ENCODE data around the gene UBA5. TPM values are rescaled to one million over a fixed set of nuclear protein-coding genes. Genes with fewer than 3 reads are reported as not detected.

UBA5 gene
- total and polyA plus RNA-seq, 9 of the 15 experiments (the other 6 are each of a cell fraction or from before 2014, with no cell fraction given), result 8.1 to 71.1 (median 29.4) TPM

DNA sequence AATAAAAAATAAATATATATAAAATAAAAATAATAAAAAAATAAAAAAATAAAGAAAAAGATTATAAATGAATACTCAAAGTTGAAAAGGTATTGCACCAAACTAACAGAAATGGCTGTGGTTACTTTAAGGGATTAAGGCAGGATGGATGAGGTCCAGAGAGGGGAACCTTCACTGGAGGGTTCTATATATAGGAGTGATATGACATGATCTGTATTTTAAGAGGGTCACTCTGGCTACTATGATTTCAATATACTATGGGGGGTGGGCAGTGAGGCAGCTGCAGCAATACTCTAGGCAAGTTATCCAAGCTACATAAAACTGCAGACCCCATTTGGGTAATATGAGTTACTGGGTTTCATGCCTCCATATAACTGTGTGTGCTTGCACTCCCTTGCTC is 25.1 kb upstream of the UBA5 start:
- ChIA-PET CTCF (ENCODE audit: low intra/inter-chr PET ratio) (no interaction called here), POLR2A (no interaction called here)
- no peaks in the 10 kb centered on the region for H3K36me3 ChIP-seq (ENCODE audit: control insufficient read depth, insufficient read depth, low read length)
- H3K9ac ChIP-seq (ENCODE audit: insufficient read depth in 1 of 2, low read depth in 2 of 2, low read length in 2 of 2), result no peak overlapping the region
- no peaks in the 10 kb centered on the region for H3K79me2 ChIP-seq (ENCODE audit: control insufficient read depth, insufficient read depth, low read length)
- no peak overlapping the region for H3K4me3 ChIP-seq
- no peak overlapping the region for H2AFZ ChIP-seq (ENCODE audit: low read depth, low read length)
- H3K27me3 ChIP-seq (ENCODE audit: control insufficient read depth in 2 of 2, insufficient read depth in 2 of 2, low read length in 2 of 2), result no peaks in the 10 kb centered on the region
- H3K27ac ChIP-seq (ENCODE audit: extremely low read depth, low read depth, low read length), result no peak overlapping the region
- no TSS peak for BruUV-seq (replicated peaks)
- intact Hi-C loops (cut with micrococcal nuclease), result no loop called here
- TF ChIP-seq THRAP3 (IDR thresholded peaks at IDR 0.05; ENCODE audit: borderline replicate concordance), result no peak
- no peak for TF ChIP-seq ZNF586 (CRISPR knock-in tag; conservative IDR thresholded peaks at IDR 0.05)
- TF ChIP-seq, protein P1, sequence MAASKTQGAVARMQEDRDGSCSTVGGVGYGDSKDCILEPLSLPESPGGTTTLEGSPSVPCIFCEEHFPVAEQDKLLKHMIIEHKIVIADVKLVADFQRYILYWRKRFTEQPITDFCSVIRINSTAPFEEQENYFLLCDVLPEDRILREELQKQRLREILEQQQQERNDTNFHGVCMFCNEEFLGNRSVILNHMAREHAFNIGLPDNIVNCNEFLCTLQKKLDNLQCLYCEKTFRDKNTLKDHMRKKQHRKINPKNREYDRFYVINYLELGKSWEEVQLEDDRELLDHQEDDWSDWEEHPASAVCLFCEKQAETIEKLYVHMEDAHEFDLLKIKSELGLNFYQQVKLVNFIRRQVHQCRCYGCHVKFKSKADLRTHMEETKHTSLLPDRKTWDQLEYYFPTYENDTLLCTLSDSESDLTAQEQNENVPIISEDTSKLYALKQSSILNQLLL (CRISPR knock-in tag; IDR thresholded peaks at IDR 0.05; ENCODE audit: borderline replicate concordance), result no peak
- TF ChIP-seq SNIP1 (IDR thresholded peaks at IDR 0.05; ENCODE audit: low read depth), result no peak
- TF ChIP-seq ETV1 (tag; conservative IDR thresholded peaks at IDR 0.05; ENCODE audit: low read depth), result no peak
- TF ChIP-seq, protein P2, sequence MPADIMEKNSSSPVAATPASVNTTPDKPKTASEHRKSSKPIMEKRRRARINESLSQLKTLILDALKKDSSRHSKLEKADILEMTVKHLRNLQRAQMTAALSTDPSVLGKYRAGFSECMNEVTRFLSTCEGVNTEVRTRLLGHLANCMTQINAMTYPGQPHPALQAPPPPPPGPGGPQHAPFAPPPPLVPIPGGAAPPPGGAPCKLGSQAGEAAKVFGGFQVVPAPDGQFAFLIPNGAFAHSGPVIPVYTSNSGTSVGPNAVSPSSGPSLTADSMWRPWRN (IDR thresholded peaks at IDR 0.05; ENCODE audit: low read depth), result no peak
- no peak for TF ChIP-seq PURB (CRISPR knock-in tag; IDR thresholded peaks at IDR 0.05; ENCODE audit: low read depth)
- no peak for TF ChIP-seq PYGO2 (tag; IDR thresholded peaks at IDR 0.05)
- TF ChIP-seq RAD21 (CRISPR knock-in tag; conservative IDR thresholded peaks at IDR 0.05 in 1 of 2, IDR thresholded peaks at IDR 0.05 in 1 of 2), result no peak
- no peak for TF ChIP-seq ZKSCAN3 (CRISPR knock-in tag; IDR thresholded peaks at IDR 0.05)
- TF ChIP-seq, protein P3, sequence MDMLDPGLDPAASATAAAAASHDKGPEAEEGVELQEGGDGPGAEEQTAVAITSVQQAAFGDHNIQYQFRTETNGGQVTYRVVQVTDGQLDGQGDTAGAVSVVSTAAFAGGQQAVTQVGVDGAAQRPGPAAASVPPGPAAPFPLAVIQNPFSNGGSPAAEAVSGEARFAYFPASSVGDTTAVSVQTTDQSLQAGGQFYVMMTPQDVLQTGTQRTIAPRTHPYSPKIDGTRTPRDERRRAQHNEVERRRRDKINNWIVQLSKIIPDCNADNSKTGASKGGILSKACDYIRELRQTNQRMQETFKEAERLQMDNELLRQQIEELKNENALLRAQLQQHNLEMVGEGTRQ (CRISPR knock-in tag; IDR thresholded peaks at IDR 0.05), result no peak
- no peak for TF ChIP-seq E2F3 (CRISPR knock-in tag; IDR thresholded peaks at IDR 0.05)
- TF ChIP-seq ARID1B (IDR thresholded peaks at IDR 0.05), result no peak
- no peak for TF ChIP-seq KLF13 (tag; IDR thresholded peaks at IDR 0.05; ENCODE audit: borderline replicate concordance, low read depth)
- TF ChIP-seq STAT5A (IDR thresholded peaks at IDR 0.05; ENCODE audit: borderline replicate concordance, low read length), result no peak
- TF ChIP-seq, protein P4, sequence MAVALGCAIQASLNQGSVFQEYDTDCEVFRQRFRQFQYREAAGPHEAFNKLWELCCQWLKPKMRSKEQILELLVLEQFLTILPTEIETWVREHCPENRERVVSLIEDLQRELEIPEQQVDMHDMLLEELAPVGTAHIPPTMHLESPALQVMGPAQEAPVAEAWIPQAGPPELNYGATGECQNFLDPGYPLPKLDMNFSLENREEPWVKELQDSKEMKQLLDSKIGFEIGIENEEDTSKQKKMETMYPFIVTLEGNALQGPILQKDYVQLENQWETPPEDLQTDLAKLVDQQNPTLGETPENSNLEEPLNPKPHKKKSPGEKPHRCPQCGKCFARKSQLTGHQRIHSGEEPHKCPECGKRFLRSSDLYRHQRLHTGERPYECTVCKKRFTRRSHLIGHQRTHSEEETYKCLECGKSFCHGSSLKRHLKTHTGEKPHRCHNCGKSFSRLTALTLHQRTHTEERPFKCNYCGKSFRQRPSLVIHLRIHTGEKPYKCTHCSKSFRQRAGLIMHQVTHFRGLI (CRISPR knock-in tag; IDR thresholded peaks at IDR 0.05), result no peak
- TF ChIP-seq SRSF7 (optimal IDR thresholded peaks at IDR 0.05; ENCODE audit: low read depth, low read length), result no peak
- TF ChIP-seq, protein P5, sequence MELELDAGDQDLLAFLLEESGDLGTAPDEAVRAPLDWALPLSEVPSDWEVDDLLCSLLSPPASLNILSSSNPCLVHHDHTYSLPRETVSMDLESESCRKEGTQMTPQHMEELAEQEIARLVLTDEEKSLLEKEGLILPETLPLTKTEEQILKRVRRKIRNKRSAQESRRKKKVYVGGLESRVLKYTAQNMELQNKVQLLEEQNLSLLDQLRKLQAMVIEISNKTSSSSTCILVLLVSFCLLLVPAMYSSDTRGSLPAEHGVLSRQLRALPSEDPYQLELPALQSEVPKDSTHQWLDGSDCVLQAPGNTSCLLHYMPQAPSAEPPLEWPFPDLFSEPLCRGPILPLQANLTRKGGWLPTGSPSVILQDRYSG (tag; conservative IDR thresholded peaks at IDR 0.05; ENCODE audit: low read depth), result no peak
- DNase-seq (ENCODE audit: extremely low read depth in 1 of 4, low spot score in 3 of 4) (no peak), FAIRE-seq (no peak), ATAC-seq (no peak)
- no peaks in the 10 kb centered on the region for H4K20me1 ChIP-seq (replicated peaks; ENCODE audit: control insufficient read depth, insufficient read depth, low read length)
- no peaks in the 10 kb centered on the region for H3K4me1 ChIP-seq (replicated peaks in 1 of 2; ENCODE audit: control insufficient read depth in 2 of 2, insufficient read depth in 2 of 2, low read length in 2 of 2)
- no peaks in the 10 kb centered on the region for H3K9me3 ChIP-seq (replicated peaks; ENCODE audit: control insufficient read depth, insufficient read depth, low read depth, low read length)
- H3K9me1 ChIP-seq (ENCODE audit: control insufficient read depth, insufficient read depth, low read length), result no peaks in the 10 kb centered on the region
- H3K4me2 ChIP-seq (ENCODE audit: insufficient read depth, low read length), result no peak overlapping the region
- in situ Hi-C loops (cut with MboI), result no loop called here

All from K562 (cell line).